ENCODE data around the gene ZNF354B. TPM values are rescaled to one million over a fixed set of nuclear protein-coding genes. Genes with fewer than 3 reads are reported as not detected.
"Not testable (repeated sequence)": the region's sequence is repeated elsewhere in the genome, so short reads cannot be mapped to it uniquely, and the experiment has no call there.

The ZNF354B gene
- total RNA-seq, 4 donors from 2014 or later = 12.4 to 21.0 (median 18.4) TPM

DNA sequence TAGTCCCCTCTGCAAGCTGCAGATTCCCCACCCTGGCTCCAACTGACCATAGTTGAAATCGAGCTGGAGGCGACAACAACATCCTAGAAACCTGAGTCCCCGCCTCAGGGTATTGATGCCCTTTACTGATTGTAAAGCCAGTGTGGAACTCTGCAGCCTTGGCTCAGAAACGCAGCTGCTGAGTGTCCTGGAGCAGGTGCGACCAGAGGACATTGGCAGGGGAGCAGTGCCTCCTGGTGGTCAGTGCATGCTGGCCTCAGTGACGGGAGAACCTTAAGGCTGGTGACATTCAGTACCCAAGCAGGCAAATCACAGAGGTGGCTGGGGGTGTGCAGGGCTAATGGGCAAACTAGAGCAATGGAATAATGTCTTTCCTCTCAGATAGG lies 20.4 kb upstream of the ZNF354B start:
- 0% methylated on average over 4 of the region's 6 CpGs; no CpG with 5 or more reads in 1 of the 2 donors for WGBS, 2 donors (ENCODE audit: low coverage in 1 of 2)
- Histone ChIP-seq H3K4me1 (no peaks in the 10 kb centered on the region), H3K36me3 (no peaks in the 10 kb centered on the region), H3K9me3 (no peaks in the 10 kb centered on the region), H3K4me3 (no peak overlapping the region), H3K27me3 (no peaks in the 10 kb centered on the region), H3K27ac (no peak overlapping the region)
- no peak for TF ChIP-seq POLR2A (IDR thresholded peaks at IDR 0.05)
- TF ChIP-seq, protein P1, sequence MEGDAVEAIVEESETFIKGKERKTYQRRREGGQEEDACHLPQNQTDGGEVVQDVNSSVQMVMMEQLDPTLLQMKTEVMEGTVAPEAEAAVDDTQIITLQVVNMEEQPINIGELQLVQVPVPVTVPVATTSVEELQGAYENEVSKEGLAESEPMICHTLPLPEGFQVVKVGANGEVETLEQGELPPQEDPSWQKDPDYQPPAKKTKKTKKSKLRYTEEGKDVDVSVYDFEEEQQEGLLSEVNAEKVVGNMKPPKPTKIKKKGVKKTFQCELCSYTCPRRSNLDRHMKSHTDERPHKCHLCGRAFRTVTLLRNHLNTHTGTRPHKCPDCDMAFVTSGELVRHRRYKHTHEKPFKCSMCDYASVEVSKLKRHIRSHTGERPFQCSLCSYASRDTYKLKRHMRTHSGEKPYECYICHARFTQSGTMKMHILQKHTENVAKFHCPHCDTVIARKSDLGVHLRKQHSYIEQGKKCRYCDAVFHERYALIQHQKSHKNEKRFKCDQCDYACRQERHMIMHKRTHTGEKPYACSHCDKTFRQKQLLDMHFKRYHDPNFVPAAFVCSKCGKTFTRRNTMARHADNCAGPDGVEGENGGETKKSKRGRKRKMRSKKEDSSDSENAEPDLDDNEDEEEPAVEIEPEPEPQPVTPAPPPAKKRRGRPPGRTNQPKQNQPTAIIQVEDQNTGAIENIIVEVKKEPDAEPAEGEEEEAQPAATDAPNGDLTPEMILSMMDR (IDR thresholded peaks at IDR 0.05) = peak in 3 of 4 experiments; percentile 55 to 66 (median 56)
- ATAC-seq = no peak

DNA sequence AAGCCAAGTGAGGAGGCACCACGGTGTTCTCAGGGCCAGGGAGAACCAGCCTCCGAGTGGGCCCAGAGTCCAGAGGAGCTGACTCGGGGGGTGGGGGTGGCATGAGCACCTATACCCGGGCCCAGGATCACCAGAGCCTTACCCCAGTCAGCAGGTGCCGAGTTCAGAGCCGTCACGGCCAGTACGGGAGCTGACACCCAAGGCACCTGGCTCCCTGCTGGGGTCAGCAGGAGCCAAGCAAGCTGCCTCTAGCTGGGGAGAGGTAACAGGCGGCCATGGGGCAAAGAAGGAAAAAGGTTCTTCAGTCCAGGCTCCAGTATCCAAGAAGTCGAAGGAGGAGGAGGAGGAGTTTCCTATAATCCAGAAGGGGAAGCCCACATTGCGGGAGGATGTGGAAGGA lies 19.4 kb upstream of the ZNF354B start:
- WGBS, 2 donors (ENCODE audit: low coverage in 1 of 2) = 100% methylated on average over 1 of the region's 11 CpGs; no CpG with 5 or more reads in 1 of the 2 donors
- H3K4me1 ChIP-seq, ATAC-seq, H3K36me3 ChIP-seq, H3K4me3 ChIP-seq, H3K27me3 ChIP-seq, H3K9me3 ChIP-seq, H3K27ac ChIP-seq: not testable (repeated sequence)

DNA sequence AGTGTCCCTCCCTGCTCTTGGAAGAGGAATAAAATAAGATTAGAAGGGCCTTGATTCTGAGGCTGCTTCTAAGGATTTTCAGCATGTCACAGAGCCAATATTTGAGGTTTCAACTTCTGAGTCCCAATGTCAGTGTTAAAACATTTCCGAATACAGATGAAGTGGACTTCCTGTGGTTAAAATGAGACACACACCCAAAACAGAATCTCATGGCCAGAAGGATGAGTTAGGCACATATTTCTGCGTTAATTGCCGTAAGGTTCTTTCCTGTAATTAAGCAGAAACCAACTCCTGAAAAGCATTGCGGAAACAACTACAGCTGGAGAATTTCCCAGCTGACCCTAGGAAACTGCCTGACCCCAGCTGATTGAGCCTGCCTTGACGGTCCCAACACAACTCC lies 10.4 kb upstream of the ZNF354B start:
- Histone ChIP-seq H3K27ac (no peak overlapping the region), H3K9me3 (no peaks in the 10 kb centered on the region), H3K4me1 (peaks cover 0 to 11% (median 4%) of the 10 kb centered on the region in 3 donors), H3K4me3 (no peak overlapping the region), H3K36me3 (no peaks in the 10 kb centered on the region), H3K27me3 (no peaks in the 10 kb centered on the region)
- WGBS, 2 donors (ENCODE audit: low coverage in 1 of 2) = 61 to 94% methylated on average over 2 to 5 of the region's 5 CpGs
- TF ChIP-seq, protein P1 (IDR thresholded peaks at IDR 0.05) = no peak
- no peak for TF ChIP-seq EP300 (IDR thresholded peaks at IDR 0.05)
- TF ChIP-seq POLR2AphosphoS5 (IDR thresholded peaks at IDR 0.05) = no peak
- TF ChIP-seq POLR2A (IDR thresholded peaks at IDR 0.05) = no peak
- ATAC-seq = no peak

DNA sequence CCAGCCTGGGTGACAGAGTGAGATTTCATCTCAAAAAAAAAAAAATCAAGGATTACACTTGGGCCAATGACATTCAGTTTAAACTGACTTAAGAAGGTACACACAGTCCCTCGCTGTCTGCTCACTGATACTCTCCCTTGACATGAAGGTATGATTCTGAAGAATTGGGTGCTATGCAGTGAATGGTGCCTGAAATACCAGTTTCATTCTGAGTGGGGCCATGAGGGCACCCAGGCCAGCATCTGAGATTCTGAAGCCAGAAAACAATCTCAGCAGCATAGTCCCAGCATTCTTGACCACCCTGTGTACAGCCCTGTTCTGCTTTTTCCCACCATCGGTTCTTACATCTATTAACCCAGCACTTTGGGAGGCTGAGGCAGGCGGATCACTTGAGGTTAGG lies 7.8 kb upstream of the ZNF354B start:
- Histone ChIP-seq H3K9me3 (no peaks in the 10 kb centered on the region), H3K4me3 (no peak overlapping the region), H3K36me3 (no peaks in the 10 kb centered on the region), H3K27ac (no peak overlapping the region), H3K4me1 (no peaks in the 10 kb centered on the region), H3K27me3 (no peaks in the 10 kb centered on the region)
- ATAC-seq = no peak
- WGBS, 2 donors (ENCODE audit: low coverage in 1 of 2) = 96 to 100% methylated on average over 1 to 3 of the region's 3 CpGs
- no peak for TF ChIP-seq POLR2AphosphoS5 (IDR thresholded peaks at IDR 0.05)
- TF ChIP-seq, protein P1 (IDR thresholded peaks at IDR 0.05) = no peak

DNA sequence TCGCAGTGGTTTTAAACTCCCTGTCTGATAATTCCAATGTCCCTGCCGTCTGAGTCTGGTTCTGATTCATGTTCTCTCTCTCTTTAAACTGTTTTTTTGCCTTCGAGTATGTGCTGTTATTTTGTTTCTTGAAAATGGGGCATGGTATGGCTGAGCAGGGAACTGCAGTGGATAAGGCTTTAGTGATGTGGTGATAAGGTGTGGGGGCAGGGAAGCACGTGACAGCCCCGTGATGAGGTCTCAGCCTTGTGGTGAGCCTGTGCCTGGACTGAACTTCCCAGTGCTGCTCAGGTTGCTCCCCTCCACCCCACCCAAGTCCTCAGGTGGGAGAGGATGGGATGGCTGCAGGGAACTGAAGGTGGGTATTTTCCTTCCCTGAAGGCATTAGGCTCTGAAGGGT lies 5.5 kb upstream of the ZNF354B start:
- peaks cover 0 to 3% (median 0%) of the 10 kb centered on the region in 3 donors for H3K4me1 ChIP-seq
- no peak overlapping the region for H3K27ac ChIP-seq
- no peaks in the 10 kb centered on the region for H3K36me3 ChIP-seq
- WGBS, 2 donors (ENCODE audit: low coverage in 1 of 2) = 35 to 79% methylated on average over 2 to 5 of the region's 5 CpGs
- ATAC-seq = no peak
- no peak overlapping the region for H3K4me3 ChIP-seq
- no peaks in the 10 kb centered on the region for H3K9me3 ChIP-seq
- H3K27me3 ChIP-seq = no peaks in the 10 kb centered on the region
- TF ChIP-seq, protein P1 (IDR thresholded peaks at IDR 0.05) = no peak
- TF ChIP-seq POLR2AphosphoS5 (IDR thresholded peaks at IDR 0.05) (no peak), EP300 (IDR thresholded peaks at IDR 0.05) (no peak), POLR2A (IDR thresholded peaks at IDR 0.05) (no peak)

DNA sequence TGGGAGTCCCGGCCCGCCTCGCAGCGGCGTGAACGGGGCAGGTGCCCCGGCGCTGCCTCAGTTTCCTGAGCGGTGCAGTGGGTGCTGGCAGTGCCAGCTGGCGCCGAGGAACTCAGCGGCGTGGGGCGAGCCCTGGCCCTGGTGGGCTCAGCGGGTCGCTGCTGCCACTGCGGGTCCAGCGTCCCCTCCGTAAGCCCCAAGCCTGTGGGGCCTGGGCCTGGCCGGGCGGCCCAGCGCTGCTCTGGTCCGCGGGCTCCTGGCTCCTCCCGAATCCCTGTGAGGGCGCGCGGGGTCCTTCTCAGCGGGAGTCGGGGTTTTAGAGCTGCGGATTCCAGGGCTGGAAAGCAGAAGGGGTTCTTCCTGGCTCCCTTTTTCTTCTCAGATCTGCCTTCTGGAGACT lies 862 bp downstream of the ZNF354B start:
- not testable (repeated sequence) for ATAC-seq, H3K27me3 ChIP-seq, H3K9me3 ChIP-seq
- Histone ChIP-seq H3K4me3 (peak overlapping the region; percentile 63 to 97), H3K27ac (peak overlapping the region; percentile 58 to 91 (median 89)), H3K4me1 (peaks cover 4 to 35% (median 5%) of the 10 kb centered on the region in 3 donors), H3K36me3 (peaks cover 0 to 25% of the 10 kb centered on the region in 2 donors)
- no CpG with 5 or more reads among the region's 31 CpGs for WGBS, 2 donors (ENCODE audit: low coverage in 1 of 2)

All from gastroesophageal sphincter (tissue), 4 donors.